Hematopoietic multipotent progenitor cell (in vitro differentiated cells): ENCODE results near the gene GIT1. TPM values are rescaled to one million over a fixed set of nuclear protein-coding genes. Genes with fewer than 3 reads are reported as not detected.

ENCODE experiments used
- DNase-seq, 3 donors: peaks; one replicate each; pipeline ENCODE4 v3.0.0-alpha.2; 2011 to 2015; ENCODE audit warnings: low read depth in 2 of 3, low spot score in 2 of 3
- total RNA-seq: library from RNA; depleted of rRNA; stranded (reverse); fragments of >200 nt; gene quantifications from one replicate; pipeline ENCODE4 v1.2.3, GENCODE V29; 2012

The GIT1 gene
- total RNA-seq, 1 donor: 64.1 TPM

DNA sequence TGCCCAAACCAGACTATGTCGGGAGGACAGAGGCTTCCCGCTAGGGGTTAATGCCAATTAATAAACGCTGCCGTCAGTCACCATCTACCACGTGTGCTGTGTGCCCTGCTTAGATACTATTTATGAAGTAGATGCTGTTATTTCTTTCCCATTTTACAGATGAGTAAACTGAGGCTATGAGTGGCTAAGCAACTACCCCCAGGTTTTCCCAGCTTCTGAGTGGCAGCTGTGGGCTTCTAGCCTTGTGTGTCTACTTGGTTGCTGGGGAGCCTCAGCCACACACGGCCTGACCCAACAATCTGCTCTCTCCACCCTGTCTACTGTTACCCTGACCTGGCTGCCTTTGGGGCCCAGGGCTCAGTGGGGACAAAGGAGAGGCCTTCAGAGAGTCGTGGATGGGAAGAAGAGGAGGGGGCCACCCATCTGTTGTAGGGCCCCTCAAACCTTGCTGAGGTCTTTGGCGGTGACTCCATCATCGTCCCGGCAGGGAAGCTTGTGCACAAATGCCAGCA, 7.1 kb downstream of the GIT1 start:
- DNase-seq: no peak

DNA sequence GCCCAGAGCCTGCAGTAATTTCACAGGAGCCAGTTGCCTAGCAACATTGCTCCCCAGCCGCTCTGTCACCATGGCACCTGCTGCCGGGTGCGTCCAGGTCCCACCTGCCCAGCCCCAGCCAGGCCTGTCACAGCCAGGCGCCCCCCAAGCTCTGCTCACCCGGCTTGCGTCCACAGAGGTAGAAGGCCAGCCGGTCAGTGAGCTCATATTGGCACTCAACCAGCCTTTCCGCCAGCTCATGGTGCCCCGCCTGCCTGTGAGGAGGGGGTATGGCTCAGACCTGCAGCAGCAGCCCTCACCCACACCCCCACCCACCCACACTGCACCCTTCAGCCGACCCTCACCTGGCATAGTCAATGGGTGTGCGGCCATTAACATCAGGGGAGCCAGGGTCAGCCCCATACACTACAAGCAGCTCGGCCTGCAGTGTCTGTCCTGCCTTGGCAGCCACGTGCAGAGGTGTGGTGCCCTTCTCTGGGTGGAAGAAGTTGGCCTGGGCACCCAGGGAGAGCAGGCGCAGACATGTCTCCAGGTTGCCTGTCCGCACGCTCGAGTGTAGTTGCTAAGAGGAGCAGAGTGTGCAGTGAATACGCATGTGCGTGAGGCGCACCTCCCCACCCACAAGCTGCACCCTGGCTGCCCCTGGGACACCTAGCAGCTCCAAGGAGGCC, 7.7 kb downstream of the GIT1 start:
- no peak for DNase-seq

DNA sequence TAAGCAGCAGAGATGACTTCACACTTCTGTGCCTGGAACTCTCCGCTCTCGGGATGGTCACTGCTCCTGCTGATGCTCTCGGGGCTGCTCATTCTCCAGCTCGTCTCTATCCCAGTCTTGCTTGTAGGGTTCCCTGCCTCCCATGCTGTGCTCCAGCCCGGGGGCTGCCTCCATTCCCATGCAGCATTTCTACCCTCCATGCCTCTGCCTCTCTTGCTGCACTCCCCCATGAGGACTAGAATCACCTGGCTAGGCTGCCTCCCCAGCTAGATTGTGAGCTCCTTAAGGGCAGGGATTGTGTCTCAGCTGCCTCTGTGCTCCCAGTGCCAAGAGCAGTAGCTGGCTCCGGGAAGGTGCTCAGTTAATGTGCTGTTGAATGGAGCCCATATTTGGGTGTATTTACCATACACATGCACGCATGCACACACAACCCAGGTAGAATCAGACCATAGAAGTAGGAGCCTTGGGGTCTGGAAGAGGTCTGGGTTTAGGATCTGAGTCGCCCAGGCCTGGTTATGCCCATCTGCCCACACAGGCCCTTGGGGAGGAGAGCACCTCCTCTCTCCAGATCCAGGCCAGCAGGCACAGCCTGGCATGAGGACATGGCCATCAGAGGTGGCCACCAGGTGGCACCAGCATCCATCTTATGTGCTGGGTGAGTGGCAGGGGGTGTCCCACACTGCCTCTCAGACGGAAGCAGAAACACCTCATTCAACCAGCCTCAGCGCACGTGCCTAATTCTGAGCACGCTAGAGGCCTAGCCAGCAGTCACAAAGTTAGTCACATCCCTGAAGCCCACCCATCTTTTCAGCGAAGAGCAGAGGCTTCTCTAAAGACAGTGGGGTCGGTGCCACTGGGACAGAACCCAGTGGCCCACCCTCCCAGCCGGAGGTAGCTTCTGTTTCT, 9.3 kb downstream of the GIT1 start:
- peak; percentile 84 to 95 (median 92) for DNase-seq

DNA sequence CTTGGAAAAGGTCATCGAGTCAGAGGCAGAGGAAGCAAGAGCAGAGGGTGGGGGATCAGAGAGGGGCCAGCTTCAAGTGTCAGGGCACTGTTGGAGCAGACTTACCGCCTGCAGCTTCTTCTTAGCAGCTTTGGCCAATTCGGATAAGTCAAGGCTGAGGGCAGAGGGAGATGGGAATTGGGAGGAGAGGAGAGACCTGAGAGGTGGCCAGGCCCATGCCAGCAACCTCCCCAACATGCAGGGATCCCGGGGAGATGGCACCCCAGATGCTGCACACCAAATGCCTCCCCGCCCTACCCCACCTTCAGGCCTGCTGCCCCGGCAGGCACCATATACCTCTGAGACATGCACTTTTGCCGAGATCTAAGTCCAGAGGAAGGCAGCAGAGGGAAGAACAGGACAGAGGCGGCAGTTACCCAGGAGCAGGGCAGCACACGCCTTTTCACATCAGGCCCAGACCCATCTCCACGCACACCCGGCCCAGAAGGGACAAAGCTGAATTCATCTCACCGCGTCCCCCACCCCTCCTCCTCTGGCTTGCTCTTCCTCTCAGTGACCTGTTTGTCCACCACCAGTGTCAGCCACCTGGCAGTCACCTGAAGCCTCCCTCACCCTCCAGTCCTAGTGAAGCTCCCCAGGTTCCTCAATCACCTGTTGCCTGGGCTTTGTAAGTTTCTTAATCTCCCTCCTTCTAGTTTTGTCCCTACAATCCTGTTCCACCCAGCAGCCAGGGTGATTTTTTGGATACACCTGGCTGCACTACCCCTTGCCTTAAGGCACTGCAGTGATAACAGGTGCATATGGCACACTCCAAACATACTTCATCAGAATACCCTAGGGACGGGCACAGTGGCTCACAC, 10.6 kb downstream of the GIT1 start:
- DNase-seq: no peak

DNA sequence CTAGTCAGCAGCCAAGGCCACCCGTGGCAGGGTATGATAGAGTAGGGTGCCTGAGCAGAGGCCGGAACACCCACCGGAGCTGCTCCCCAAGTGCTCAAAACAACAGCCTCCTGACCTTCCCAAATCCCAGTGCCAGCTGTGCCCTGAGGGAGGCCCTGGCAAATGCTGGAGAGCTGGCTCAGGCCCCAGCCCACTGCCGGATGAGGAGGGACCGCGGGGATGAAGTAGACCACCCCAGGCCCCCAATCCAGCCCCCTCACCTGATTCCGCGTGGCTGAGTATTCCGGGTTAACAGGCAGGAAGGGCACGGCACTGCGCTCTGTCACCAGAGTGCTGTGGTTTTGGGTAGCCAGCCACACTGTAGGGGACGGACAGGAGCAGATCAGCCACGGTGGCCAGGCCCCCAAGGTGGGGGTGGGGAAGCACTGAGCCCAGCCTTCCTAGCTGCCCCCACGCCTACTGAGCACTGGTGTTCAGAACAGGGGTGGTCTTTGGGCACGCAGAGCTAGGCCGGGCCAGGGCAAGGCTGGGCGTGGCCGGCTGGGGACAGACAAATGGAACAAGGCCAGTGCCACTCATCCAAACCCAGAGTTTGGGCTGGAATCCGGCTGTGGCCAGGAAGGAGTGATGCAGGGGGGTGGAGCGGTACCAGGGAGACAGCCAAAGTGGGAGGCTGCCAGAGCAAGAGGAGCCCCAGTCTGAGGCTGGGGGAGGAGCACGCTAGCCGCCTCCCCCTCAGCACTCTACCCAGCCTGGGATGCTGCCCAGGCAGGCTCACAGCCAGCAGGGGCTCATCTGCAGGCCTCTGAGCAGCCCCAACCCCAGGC, 11.8 kb downstream of the GIT1 start:
- DNase-seq: no peak

DNA sequence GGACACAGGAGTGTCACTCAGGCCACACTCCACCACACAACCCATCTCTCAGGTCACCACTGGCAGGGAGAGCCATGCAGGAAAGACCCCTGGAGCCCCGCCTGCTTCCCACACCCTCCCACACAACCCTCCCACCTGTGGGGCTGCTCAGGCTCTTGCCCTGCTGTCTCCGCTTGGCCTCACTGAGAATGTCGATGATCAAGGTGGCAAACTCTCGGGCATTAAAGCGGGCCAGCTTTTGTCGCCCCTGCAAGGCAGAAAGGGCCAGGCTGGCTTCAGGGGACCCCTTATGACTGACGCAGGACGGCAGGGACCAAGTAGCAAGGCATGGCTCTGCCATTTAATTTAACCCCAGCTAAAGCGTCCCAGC, 12.5 kb downstream of the GIT1 start:
- DNase-seq: no peak

DNA sequence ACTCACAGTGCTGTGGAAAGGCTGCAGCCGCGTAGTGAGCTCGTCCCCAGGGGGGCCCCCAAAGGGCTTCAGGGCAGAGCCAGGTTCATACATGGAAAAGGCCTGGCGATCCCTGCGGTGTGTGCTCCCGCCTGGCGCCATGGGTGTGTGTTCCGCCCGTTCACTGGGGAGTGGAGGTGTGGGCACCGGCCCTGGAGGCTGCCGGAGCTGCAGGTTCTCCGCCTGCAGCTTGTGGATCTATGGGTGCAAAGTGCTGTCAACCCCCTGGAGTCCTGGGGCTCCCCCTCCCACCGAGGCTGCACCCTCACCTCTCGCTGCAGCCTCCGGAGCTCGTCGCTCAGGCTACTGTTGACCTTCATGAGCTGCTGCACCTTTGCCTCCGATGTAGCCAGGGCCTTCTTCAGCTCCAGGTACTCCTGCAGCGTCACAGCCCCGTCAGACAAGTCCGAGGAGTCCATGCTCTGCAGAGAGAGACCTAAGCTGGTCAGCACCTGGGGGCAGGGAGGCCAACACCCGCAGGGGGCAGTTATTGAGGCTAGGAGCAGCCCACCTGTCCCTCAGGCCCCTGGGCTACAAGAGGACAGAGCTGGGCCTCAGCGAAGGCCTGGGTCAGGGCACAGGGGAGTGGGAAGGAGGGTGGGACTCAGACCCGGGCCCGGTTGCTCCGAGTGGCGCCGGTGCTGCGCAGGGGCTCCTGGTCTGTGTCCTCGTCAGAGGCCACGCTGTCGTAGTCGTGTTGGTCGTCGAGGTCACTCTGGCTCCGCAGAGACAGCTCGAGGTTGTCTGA, 13.0 kb downstream of the GIT1 start:
- DNase-seq: no peak

DNA sequence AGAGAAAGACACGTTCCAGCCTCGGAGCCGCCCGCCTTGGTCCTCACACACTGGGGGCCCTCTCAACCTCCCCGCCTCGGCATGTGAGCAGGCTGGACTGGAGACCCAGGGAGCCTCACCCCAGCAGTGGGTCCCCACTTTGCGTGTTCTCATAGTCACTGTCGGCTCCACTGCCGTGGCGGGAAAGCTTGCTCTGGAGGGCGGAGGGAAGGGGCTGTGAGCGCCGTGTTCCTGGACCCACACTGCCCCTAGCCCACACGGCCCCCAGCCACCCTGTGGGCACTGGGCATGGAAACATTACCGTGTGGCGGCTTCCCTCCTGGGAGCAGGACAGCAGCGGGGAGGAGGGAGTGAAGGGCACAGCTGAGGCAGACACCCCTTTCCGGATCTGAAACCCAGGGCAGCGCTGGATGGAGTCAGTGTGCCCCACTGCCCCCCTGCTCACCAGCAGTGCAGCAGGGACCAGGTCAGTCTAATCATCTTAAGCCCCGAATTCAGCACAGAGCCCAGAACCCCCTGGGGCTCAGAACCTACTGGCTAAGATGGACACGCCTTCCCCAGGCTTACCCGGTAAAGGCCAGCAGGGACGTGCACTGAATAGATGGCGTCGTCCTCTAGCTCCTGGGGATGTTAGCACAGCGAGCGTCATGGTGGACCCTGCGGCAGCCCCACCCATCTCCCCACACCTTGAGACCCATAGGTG, 13.8 kb downstream of the GIT1 start:
- DNase-seq: no peak

DNA sequence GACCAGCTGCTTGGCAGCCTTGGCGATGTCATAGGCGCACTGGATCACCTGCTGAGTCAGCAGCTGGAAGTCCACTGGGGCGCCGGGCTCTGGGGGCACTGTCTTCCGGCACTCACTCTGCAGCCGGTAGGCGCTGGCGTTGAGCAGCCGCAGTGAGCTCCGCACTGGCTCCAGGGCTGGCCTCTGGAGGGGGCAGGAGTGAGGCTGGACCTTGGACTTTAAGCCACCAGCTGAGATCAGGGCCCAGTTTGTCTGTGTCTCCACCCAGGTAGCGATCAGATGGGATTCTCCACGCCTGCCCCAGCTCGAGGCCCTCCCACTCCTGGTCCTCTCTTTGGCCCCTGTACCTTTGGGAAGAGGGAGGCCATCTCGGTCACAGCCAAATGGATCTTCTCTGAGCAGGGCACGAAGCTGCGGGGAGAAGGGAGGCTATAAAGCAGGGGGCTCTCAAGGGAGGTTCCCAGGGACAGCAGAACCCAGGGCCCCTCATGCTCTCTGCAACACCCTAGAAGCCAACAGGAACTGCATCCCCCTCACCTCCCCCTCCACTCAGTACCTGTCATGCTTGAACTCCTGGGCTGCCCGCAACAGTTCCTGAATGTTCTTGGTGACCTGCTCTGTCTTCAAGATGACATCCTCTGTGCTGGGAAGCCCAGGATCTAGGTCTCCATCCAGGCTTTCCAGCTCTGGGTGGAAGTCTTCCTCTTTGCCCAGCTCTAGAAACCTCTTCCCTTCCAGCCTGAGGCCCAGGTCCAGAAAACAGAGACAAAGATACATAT, 14.5 kb downstream of the GIT1 start:
- no peak for DNase-seq

DNA sequence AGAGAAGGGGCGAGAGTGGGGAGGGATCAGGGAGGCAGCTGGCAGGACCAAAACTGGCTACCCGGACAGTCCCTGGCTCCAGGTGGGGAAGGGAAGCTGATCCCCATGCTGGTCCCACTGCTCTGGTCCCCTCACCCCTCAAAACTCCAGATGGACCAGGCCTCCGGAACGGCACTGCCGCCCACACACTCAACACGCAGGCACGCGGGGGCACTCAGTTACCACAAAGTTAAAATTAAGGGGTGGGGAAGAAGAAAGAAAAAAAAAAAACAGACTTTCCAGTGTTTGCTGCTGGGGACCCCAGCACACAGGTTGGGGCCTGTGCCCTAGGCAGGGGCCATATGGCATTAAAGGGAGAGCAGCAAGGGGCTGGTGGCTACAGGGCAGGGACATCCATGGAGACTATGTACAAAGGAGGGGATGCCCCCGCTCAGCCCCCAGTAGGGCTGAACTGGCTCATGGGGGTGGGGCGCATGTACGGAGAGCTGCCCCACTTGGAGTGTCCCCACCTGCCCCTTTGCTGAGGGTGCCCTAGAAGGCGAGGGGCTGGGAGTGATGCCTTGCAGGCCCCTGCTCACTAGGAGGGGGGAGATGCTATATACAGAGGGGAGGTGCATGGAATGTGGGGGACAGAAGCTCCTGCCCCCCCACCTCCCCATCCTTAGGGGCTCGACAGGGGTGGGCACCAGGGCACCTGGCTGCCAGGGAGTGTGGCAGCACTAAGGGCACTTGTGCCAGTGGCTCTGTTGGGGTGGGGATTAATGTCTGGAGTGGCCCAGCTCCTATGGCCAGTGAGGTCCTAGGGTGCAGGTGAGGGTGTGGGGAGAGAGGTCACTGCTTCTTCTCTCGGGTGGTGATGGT, 15.3 kb downstream of the GIT1 start:
- DNase-seq: no peak

DNA sequence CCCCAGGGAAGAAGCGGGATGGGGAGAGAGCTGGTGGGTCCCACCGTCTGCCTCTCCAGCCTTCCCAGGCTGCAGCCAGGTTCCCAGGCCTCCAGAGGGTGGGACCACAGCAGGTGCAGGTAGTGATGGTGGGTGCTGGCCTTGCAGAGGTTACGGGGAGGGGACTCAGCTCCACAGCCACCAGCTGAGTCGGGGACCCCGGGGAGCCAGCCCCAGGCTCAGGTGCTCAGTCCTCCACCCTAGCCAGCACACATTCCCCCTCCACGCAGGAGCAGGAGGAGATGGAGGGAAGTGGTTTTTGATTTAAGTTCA, 15.9 kb downstream of the GIT1 start:
- no peak for DNase-seq

DNA sequence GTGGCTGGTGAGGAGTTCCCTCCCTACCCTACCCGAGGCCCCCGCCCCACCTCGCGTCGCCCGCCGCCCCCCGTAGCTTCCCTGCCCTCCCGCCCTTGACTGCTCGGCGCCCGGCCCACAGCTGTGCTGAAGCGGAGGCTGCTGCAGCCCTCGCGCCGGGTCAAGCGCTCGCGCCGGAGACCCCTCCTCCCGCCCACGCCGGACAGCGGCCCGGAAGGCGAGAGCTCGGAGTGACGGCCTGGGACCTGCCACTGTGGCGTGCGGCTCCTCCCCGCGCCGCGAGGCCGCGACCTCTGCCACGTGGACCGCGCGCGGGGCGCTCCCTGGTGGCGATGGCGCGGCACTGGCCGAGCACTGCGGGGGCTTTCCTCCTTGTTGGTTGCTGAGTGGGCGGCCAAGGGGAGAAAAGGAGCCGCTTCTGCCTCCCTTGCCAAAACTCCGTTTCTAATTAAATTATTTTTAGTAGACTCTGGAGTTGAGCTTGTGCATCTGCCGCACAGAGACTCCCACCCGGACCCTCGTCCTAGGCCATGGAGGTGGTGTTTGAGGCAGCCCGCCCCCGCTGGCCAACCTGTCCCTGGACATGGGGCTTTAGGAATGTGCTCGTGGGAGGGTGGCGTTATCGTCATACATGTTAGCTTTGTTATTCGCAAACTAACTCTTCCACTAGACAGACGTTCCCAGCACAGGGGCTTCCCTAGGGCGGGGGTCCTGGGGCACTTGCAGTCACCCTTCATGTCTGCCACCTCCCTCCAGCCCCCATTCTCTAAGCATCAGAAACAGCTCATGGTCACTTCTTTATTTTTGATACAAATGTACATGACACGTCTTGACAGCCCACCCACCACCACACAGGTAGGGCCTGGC, 16.5 kb downstream of the GIT1 start:
- peak in 2 of 3 donors; percentile 64 to 73 for DNase-seq

DNA sequence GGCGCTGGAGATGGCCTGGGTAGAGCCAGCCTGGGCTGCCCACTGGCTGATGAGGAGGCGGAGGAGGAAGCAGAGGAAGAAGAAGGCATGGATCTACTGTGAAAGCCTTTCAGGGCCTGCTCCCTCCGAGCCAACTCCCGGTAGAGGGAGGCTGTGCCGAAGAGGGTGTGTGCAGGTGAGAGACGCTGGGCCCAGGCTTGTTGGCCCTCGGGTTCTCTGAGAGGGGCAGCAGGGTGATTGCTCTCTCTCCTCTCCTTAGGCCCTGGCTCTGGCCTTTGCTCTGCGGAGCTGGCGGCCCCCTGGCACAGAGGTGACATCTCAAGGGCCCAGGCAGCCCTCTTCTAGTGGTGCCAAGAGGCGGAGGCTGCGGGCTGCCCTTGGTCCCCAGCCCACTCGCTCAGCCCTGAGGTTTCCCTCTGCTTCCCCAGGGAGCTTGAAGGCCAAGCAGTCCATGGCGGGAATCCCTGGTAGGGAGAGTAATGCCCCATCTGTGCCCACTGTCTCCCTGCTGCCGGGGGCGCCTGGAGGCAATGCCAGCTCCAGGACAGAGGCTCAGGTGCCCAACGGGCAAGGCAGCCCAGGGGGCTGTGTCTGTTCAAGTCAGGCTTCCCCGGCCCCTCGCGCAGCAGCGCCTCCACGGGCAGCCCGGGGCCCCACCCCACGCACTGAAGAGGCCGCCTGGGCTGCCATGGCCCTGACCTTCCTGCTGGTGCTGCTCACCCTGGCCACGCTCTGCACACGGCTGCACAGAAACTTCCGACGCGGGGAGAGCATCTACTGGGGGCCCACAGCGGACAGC, 17.4 kb downstream of the GIT1 start:
- no peak for DNase-seq

DNA sequence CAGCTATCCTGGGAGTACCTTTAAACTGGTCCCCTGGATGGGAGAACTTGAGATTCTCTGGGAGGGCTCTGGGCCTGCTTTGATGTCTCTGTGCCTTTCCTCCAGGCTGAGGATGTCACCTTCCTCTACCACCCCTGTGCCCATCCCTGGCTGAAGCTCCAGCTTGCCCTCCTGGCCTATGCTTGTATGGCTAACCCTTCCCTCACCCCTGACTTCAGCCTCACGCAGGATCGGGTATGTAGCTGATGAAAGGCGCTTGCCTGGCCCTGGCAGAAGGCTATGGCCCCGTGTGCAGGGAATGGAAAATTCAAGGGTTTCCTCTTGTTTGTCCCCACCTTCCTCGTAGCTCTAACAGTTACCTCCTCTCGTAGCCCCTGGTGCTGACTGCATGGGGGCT, 18.0 kb downstream of the GIT1 start:
- no peak for DNase-seq

DNA sequence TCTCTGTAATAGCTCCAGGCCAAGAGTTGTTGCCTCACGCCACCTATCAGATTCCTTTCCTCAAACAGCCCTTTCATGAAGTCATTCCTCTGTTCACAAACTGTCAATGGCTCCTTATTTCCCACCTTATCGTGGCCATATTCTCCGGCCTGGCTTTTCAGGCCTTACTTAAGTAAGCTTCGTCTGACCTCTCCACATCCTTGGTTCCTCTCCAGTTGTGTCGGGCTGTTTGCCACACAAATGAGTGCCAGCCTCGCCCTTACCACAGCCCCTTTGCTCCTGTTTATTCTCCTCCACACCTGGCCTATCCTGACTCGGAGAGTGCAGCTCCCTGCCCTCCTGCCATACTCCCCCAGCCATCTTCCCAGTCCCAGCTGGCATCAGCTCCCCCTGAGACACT, 18.9 kb downstream of the GIT1 start:
- no peak for DNase-seq
